OCI-LY1 (cell line): ENCODE data around the gene LRRC51.

ENCODE experiments used
- H2AFZ ChIP-seq: fragments of 200-600 bp; sonication (generic), shearing (Covaris generic); 2 replicates; pipeline ENCODE4 v1.6.0; 2014; ENCODE audit warnings: antibody characterized with exemption, mild to moderate bottlenecking, low read length
- H3F3A ChIP-seq: fragments of 200-600 bp; sonication (generic), shearing (Covaris generic); 2 replicates; pipeline ENCODE4 v1.6.0; 2014; ENCODE audit warnings: mild to moderate bottlenecking, antibody characterized with exemption, low read length, moderate library complexity; ENCODE audit not compliant: insufficient read depth
- H3K27ac ChIP-seq: fragments of 200-600 bp; sonication (generic); 2 replicates; pipeline ENCODE4 v1.5.1; 2014; ENCODE audit warnings: low read length, mixed run types, mild to moderate bottlenecking, low read depth; ENCODE audit not compliant: poor library complexity, severe bottlenecking
- H3K27me3 ChIP-seq: fragments of 200-600 bp; sonication (generic); 2 replicates; pipeline ENCODE4 v1.6.0; 2014; ENCODE audit warnings: antibody characterized with exemption, mild to moderate bottlenecking, low read length, moderate library complexity; ENCODE audit not compliant: insufficient read depth
- H3K36me3 ChIP-seq: fragments of 200-600 bp; sonication (generic); 2 replicates; pipeline ENCODE4 v1.6.1; 2014; ENCODE audit warnings: mild to moderate bottlenecking, antibody characterized with exemption, low read length, moderate library complexity, mixed read lengths; ENCODE audit not compliant: insufficient read depth
- H3K4me1 ChIP-seq: fragments of 200-600 bp; sonication (generic); 2 replicates; pipeline ENCODE4 v1.5.1; 2014; ENCODE audit warnings: mild to moderate bottlenecking, low read length, moderate library complexity; ENCODE audit not compliant: insufficient read depth, severe bottlenecking
- H3K4me2 ChIP-seq: fragments of 200-600 bp; sonication (generic), shearing (Covaris generic); 2 replicates; pipeline ENCODE4 v1.6.1; 2014; ENCODE audit warnings: low read length
- H3K4me3 ChIP-seq: fragments of 200-600 bp; sonication (generic); 2 replicates; pipeline ENCODE4 v1.5.1; 2014; ENCODE audit warnings: low read length, low read depth, mild to moderate bottlenecking, mixed read lengths; ENCODE audit not compliant: poor library complexity, severe bottlenecking
- H3K79me2 ChIP-seq: fragments of 200-600 bp; shearing (Covaris generic); 2 replicates; pipeline ENCODE4 v1.6.1; 2016; ENCODE audit warnings: mixed run types, low read length, mixed read lengths; ENCODE audit not compliant: insufficient read depth
- H3K9ac ChIP-seq: fragments of 200-600 bp; sonication (generic), shearing (Covaris generic); 2 replicates; pipeline ENCODE4 v1.6.1; 2014; ENCODE audit warnings: mild to moderate bottlenecking, low read length, mixed read lengths
- H3K9me2 ChIP-seq: fragments of 200-600 bp; sonication (generic), shearing (Covaris generic); 2 replicates; pipeline ENCODE4 v1.6.1; 2014; ENCODE audit warnings: low read depth, mild to moderate bottlenecking, low read length, mixed read lengths
- H3K9me3 ChIP-seq: fragments of 200-600 bp; shearing (Covaris generic); 2 replicates; pipeline ENCODE4 v1.6.1; 2014; ENCODE audit warnings: low read length, mixed read lengths
- H4K20me1 ChIP-seq: fragments of 200-600 bp; sonication (generic), shearing (Covaris generic); 2 replicates; pipeline ENCODE4 v1.6.0; 2016; ENCODE audit warnings: mild to moderate bottlenecking, low read length; ENCODE audit not compliant: insufficient read depth
- CTCF ChIP-seq: fragments of 200-600 bp; sonication (generic), shearing (Covaris generic); IDR thresholded peaks from 2 replicates; pipeline ENCODE4 v1.5.1; 2017; ENCODE audit warnings: mild to moderate bottlenecking, antibody characterized with exemption, low read length, moderate library complexity, mixed read lengths
- EZH2 ChIP-seq: fragments of 200-600 bp; sonication (generic), shearing (Covaris generic); IDR thresholded peaks from 2 replicates; pipeline ENCODE4 v1.8.0; 2017; ENCODE audit warnings: borderline replicate concordance, mixed run types, mild to moderate bottlenecking, antibody characterized with exemption, low read length, moderate library complexity, mixed read lengths

The LRRC51 gene

GRCh38 chr11:72061739-72062396, 18.8 kb upstream of the LRRC51 start:
- no peaks in the 10 kb centered on the region for H3K27me3 ChIP-seq
- TF ChIP-seq EZH2 (no peak), CTCF (no peak)
- H3K4me2 ChIP-seq: peak overlapping the region; percentile 5; the same call in 1 of the 2 replicates
- H3K36me3 ChIP-seq: peaks cover 39% of the 10 kb centered on the region
- peak overlapping the region; percentile 38 for H3K27ac ChIP-seq
- no peak overlapping the region; the same call in 1 of the 2 replicates for H3K9ac ChIP-seq
- H3F3A ChIP-seq: no peaks in the 10 kb centered on the region
- no peaks in the 10 kb centered on the region for H3K9me3 ChIP-seq
- no peak overlapping the region for H3K4me3 ChIP-seq
- no peaks in the 10 kb centered on the region for H3K9me2 ChIP-seq
- H2AFZ ChIP-seq: no peak overlapping the region
- peaks cover 26% of the 10 kb centered on the region for H3K79me2 ChIP-seq
- H4K20me1 ChIP-seq: no peaks in the 10 kb centered on the region
- peaks cover 7% of the 10 kb centered on the region for H3K4me1 ChIP-seq

GRCh38 chr11:72066855-72067254, 13.8 kb upstream of the LRRC51 start:
- no peak for TF ChIP-seq EZH2
- TF ChIP-seq CTCF: no peak
- Histone ChIP-seq H3K4me2 (no peak overlapping the region), H3K4me1 (peaks cover 34% of the 10 kb centered on the region), H3K27me3 (no peaks in the 10 kb centered on the region), H3K9me3 (no peaks in the 10 kb centered on the region), H3K9me2 (no peaks in the 10 kb centered on the region), H3K36me3 (peaks cover 41% of the 10 kb centered on the region), H3K79me2 (peaks cover 50% of the 10 kb centered on the region), H4K20me1 (no peaks in the 10 kb centered on the region), H3F3A (no peaks in the 10 kb centered on the region), H3K27ac (no peak overlapping the region), H2AFZ (no peak overlapping the region), H3K9ac (no peak overlapping the region), H3K4me3 (no peak overlapping the region)

- TF ChIP-seq CTCF (no peak), EZH2 (no peak)
- Histone ChIP-seq H3K27ac (no peak overlapping the region), H3K9ac (no peak overlapping the region), H3K9me3 (no peaks in the 10 kb centered on the region), H3K27me3 (no peaks in the 10 kb centered on the region), H3K9me2 (no peaks in the 10 kb centered on the region), H2AFZ (no peak overlapping the region), H4K20me1 (no peaks in the 10 kb centered on the region), H3F3A (no peaks in the 10 kb centered on the region), H3K79me2 (peaks cover 54% of the 10 kb centered on the region), H3K4me3 (no peak overlapping the region), H3K4me2 (no peak overlapping the region), H3K4me1 (peaks cover 34% of the 10 kb centered on the region), H3K36me3 (peaks cover 41% of the 10 kb centered on the region)
Measured at GRCh38 chr11:72067266-72067665, 13.4 kb upstream of the LRRC51 start.
